NCI-H526 treated with DMSO at 0.1 percent for 48 hours (cell line): ENCODE results near the gene L3MBTL4.
"Not testable (repeated sequence)": the region's sequence is repeated elsewhere in the genome, so short reads cannot be mapped to it uniquely, and the experiment has no call there.

ENCODE experiments used
- DNase-seq: peaks from one replicate; lab custom pipeline; 2025; lab: John Stamatoyannopoulos, UW

L3MBTL4 gene

DNA sequence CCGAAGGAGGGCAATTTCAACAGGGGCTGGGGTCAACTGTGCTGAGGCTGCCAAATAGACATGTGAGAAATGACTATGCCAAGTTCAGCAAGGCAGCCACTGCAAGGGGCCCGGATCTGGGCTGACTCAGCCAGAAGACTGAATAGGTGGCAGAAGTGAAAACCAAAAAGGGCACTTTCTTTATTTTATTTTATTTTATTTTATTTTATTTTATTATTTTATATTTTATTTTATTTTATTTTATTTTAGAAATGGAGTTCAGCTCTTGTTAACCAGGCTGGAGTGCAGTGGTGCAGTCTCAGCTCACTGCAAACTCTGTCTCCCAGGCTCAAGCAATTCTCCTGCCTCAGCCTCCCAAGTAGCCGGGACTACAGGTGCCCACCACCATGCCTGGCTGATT lies 228.9 kb downstream of the L3MBTL4 start:
- not testable (repeated sequence) for DNase-seq

GRCh38 chr18:6174983-6175745 lies 239.5 kb downstream of the L3MBTL4 start:
- no peak for DNase-seq

DNA sequence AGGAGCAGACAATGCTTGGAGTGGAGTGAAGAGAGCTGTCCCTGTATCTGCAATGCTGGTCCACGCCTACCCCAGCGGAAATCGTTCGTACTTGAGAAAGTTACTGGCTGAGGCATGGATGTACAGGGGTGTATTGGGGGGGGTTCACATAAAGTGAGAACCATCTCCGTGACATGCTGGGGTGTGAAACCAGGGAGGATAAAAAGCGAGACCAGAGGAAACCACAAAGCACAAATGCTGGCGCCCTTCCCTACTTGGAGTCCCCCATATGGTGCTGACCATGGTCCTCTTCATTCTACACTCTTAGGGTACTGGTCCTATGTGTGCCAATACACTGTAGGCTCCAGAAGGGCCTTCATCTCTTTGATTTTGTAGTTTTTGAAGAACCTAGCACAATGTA lies 244.1 kb downstream of the L3MBTL4 start:
- DNase-seq, result no peak

DNA sequence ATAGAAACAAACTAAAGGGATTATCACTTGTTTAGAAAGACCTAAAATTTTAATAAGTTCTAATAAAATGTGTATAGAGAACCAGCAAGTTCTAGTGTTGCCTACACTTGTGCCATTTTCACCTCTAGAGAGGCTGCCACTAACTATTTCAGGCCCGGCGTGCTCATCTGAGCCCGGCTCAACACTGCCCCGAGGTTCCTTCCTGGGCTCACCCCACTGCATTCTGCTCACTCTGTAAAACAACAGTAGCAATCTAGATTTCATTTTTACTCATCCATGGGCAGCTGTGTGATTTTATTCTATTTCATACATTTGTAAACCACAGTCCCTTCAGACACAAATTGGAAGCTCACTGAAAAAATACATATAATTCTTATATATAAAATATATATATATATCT lies 253.2 kb downstream of the L3MBTL4 start:
- DNase-seq, result no peak

- no peak for DNase-seq
These were observed 255.3 kb downstream of the L3MBTL4 start for GRCh38 chr18:6159426-6159825.

- DNase-seq, result no peak
These were observed 255.8 kb downstream of the L3MBTL4 start for GRCh38 chr18:6158958-6159357.

GRCh38 chr18:6156446-6156845 lies 258.3 kb downstream of the L3MBTL4 start:
- DNase-seq, result no peak

GRCh38 chr18:6155707-6156106 lies 259.0 kb downstream of the L3MBTL4 start:
- DNase-seq, result no peak

GRCh38 chr18:6150430-6150829 lies 264.3 kb downstream of the L3MBTL4 start:
- no peak for DNase-seq

DNA sequence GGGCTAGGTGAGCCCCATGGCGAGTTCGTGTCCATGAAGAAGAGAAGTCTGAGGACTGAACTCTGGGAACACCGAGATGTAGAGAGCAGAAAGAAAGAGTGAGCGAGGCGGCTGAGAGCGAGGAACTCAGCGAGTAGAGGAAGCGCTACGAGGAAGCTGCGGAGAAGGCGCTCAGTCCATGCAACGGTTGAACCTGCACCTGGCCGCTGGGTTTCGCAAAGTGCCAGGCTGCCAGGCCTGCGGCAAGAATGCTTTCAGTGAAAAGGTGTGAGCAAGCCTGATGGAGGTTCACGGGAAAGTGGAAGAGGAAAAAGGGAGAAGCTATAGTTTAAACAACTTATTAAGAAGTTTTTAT lies 268.4 kb downstream of the L3MBTL4 start:
- DNase-seq, result no peak

DNA sequence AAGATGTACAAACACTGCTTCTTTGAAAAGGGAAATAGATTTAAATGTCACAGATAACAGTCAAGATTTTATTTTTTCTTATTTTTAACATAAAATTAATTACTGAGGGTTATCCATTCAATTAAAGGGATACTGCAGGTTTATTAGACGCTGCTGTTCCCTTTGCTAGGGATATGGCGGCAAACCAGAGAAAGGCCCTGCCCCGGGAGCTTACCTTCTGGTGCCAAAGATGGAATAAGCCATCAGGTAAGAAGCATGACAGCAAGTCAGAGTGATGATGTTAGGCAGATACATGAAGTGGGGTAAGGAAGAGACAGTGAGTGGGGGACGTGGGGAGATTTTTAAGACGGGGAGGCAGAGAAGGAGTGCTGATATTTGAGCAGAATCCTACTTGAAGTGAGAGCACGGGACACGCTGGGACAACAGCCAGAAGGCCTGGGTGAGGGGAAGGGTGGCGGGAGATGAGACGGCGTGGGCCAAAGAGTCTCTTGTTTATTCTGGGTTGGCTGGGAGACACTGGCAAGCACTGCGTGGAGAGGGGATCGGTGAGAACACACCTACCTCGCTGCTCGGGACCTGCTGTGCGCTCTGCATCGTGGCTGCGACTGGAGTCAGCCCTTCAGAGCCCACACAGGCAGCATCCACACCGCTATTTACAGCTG lies 268.9 kb downstream of the L3MBTL4 start:
- DNase-seq, result no peak

GRCh38 chr18:6139007-6139406 lies 275.7 kb downstream of the L3MBTL4 start:
- DNase-seq, result no peak

- DNase-seq, result not testable (repeated sequence)
These were observed 278.8 kb downstream of the L3MBTL4 start for GRCh38 chr18:6135901-6136300.

GRCh38 chr18:6135029-6135428 lies 279.7 kb downstream of the L3MBTL4 start:
- not testable (repeated sequence) for DNase-seq

- no peak for DNase-seq
These were observed 281.9 kb downstream of the L3MBTL4 start for GRCh38 chr18:6132751-6133368.

DNA sequence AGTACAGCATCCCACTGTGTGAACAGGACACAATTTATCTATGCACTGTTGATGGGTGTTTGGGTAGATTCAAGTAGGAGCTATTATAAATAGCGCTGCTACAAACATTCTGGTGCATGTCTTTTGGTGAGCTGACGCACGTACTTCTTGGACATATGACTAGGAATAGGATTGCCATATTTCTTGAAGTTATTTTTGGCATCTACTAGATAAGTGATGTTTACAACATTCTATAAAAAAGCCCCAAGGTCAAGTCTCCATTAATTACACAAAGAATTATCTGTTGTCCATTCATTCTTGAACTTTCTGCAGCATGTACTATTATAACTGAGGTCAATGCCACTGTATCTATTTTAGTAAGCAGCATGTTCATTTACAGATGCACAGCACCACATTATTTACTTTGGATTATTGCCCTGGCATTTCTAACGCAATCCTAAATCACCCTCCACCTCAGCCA lies 293.9 kb downstream of the L3MBTL4 start:
- DNase-seq, result no peak

- DNase-seq, result no peak
These were observed 294.9 kb downstream of the L3MBTL4 start for GRCh38 chr18:6119761-6120160.

DNA sequence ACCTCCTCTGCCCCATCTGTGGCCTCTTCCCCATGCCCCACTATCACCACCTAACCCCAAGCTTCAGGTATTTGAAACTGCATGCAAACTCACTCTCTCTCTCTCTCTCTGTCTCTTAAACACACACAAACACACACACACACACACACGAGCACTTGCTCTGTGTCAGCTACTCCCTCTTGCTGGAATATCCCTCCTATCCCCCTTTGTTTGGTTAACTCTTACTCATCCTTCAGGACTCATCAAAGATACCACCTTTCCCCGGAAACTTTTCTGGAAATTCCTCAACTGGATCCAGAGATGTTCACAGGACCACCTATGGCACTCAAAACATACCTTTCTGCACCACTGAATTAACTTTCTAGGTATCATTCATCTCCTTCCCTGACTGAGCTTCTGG lies 296.6 kb downstream of the L3MBTL4 start:
- no peak for DNase-seq

GRCh38 chr18:6115710-6116109 lies 299.0 kb downstream of the L3MBTL4 start:
- DNase-seq, result no peak

DNA sequence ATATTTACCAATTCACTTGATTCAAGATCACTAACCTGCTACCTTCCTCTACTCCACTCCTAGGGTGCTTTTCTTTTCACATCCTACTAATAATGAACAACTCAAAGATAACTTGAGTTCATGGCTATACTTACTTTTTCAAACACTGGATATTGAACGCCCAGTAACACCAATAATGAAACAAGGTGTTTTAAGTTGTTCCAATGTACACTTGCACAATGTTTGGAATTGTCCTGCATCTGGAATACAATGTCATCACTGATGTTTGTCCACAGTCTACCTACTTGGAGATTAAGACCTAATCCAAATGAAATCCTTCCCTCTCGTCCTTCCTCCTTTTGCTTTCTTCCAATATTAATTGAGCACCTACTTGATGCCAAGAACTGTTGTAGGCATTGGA lies 301.1 kb downstream of the L3MBTL4 start:
- no peak for DNase-seq

- DNase-seq, result no peak
These were observed 303.0 kb downstream of the L3MBTL4 start for GRCh38 chr18:6111726-6112125.

- DNase-seq, result no peak
These were observed 305.0 kb downstream of the L3MBTL4 start for GRCh38 chr18:6109743-6110142.

DNA sequence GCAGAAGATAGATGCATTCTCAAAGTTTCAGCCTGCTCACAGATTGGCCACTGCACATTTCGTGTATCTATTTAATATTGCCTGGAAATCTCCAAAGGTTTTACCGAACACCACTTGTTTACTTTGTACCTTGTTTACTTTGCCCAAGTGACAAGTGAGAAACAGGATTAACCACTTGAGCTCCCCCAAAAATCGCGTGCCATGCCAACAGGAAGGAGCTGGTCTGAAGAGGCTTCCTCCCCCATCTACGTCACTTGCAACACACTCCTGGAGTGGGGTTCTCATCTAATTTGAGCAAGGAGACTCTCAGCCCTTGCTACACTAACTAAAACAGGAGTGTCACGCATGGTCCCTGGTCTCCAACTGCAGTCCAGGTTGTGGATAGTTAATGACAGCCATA lies 306.9 kb downstream of the L3MBTL4 start:
- no peak for DNase-seq
